H9 (cell line): ENCODE data around the gene ERMN. TPM values are rescaled to one million over a fixed set of nuclear protein-coding genes. Genes with fewer than 3 reads are reported as not detected.

ENCODE experiments used
- DNase-seq: peaks from one replicate; pipeline ENCODE4 v3.0.0-alpha.2; 2017
- H2AFZ ChIP-seq: one replicate; pipeline ENCODE4 v1.6.1; 2013; ENCODE audit warnings: mild to moderate bottlenecking, low read length, control low read depth, moderate library complexity
- H2AK5ac ChIP-seq: 2 replicates; pipeline ENCODE4 v1.6.1; 2013; ENCODE audit warnings: low read length, control low read depth, mixed read lengths; ENCODE audit not compliant: insufficient read length
- H2BK120ac ChIP-seq: one replicate; pipeline ENCODE4 v1.6.1; 2013; ENCODE audit warnings: low read depth, mild to moderate bottlenecking, low read length, control low read depth, inconsistent platforms; ENCODE audit not compliant: poor library complexity, severe bottlenecking
- H2BK12ac ChIP-seq: 2 replicates; pipeline ENCODE4 v1.6.1; 2013; ENCODE audit warnings: low read length, control low read depth, mixed read lengths, low read depth; ENCODE audit not compliant: insufficient read length
- H2BK15ac ChIP-seq: 2 replicates; pipeline ENCODE4 v1.6.1; 2013; ENCODE audit warnings: low read depth, low read length, control low read depth
- H2BK20ac ChIP-seq: one replicate; pipeline ENCODE4 v1.6.1; 2013; ENCODE audit warnings: low read depth, mild to moderate bottlenecking, low read length, control low read depth, inconsistent platforms; ENCODE audit not compliant: poor library complexity, severe bottlenecking
- H2BK5ac ChIP-seq: 2 replicates; pipeline ENCODE4 v1.6.1; 2013; ENCODE audit warnings: low read length, control low read depth, mixed read lengths; ENCODE audit not compliant: insufficient read length
- H3K14ac ChIP-seq: 2 replicates; pipeline ENCODE4 v1.6.1; 2013; ENCODE audit warnings: low read length, control low read depth; ENCODE audit not compliant: insufficient read depth
- H3K18ac ChIP-seq: 2 replicates; pipeline ENCODE4 v1.6.1; 2013; ENCODE audit warnings: low read depth, mild to moderate bottlenecking, mixed read lengths, low read length, control low read depth; ENCODE audit not compliant: insufficient read length
- H3K23ac ChIP-seq: 2 replicates; pipeline ENCODE4 v1.6.1; 2013; ENCODE audit warnings: low read length, control low read depth, mixed read lengths, low read depth; ENCODE audit not compliant: insufficient read length
- H3K23me2 ChIP-seq: 2 replicates; pipeline ENCODE4 v1.6.1; 2013; ENCODE audit warnings: low read depth, mild to moderate bottlenecking, mixed read lengths, low read length, control low read depth; ENCODE audit not compliant: insufficient read length, poor library complexity, severe bottlenecking
- H3K27ac ChIP-seq: 2 replicates; pipeline ENCODE4 v1.5.1; 2013; ENCODE audit warnings: low read length, control low read depth, mixed read lengths, low read depth; ENCODE audit not compliant: insufficient read length
- H3K27me3 ChIP-seq: 2 replicates; pipeline ENCODE4 v1.6.1; 2013; ENCODE audit warnings: low read length, control low read depth, inconsistent platforms; ENCODE audit not compliant: insufficient read depth
- H3K4ac ChIP-seq: 2 replicates; pipeline ENCODE4 v1.6.1; 2013; ENCODE audit warnings: low read depth, mild to moderate bottlenecking, control low read depth, inconsistent platforms, low read length, moderate library complexity
- H3K4me1 ChIP-seq: 2 replicates; pipeline ENCODE4 v1.6.1; 2013; ENCODE audit warnings: low read length, control low read depth, inconsistent platforms; ENCODE audit not compliant: insufficient read depth
- H3K4me2 ChIP-seq: 2 replicates; pipeline ENCODE4 v1.6.1; 2013; ENCODE audit warnings: low read length, control low read depth, mixed read lengths; ENCODE audit not compliant: insufficient read length, insufficient read depth
- H3K56ac ChIP-seq: 2 replicates; pipeline ENCODE4 v1.6.1; 2013; ENCODE audit warnings: low read depth, mild to moderate bottlenecking, mixed read lengths, low read length, control low read depth; ENCODE audit not compliant: insufficient read length
- H3K79me1 ChIP-seq: 2 replicates; pipeline ENCODE4 v1.6.1; 2013; ENCODE audit warnings: low read depth, mild to moderate bottlenecking, moderate library complexity, low read length, control low read depth, inconsistent platforms; ENCODE audit not compliant: insufficient read depth, poor library complexity, severe bottlenecking
- H3K79me2 ChIP-seq: 2 replicates; pipeline ENCODE4 v1.6.1; 2013; ENCODE audit warnings: low read length, control low read depth, inconsistent platforms; ENCODE audit not compliant: insufficient read depth
- H3K9ac ChIP-seq: 2 replicates; pipeline ENCODE4 v1.6.1; 2013; ENCODE audit warnings: low read length, control low read depth, mixed read lengths; ENCODE audit not compliant: insufficient read length; ENCODE audit errors: extremely low read depth
- H3K9me3 ChIP-seq: one replicate; pipeline ENCODE4 v1.6.1; 2013; ENCODE audit warnings: low read depth, low read length, inconsistent platforms; ENCODE audit not compliant: control insufficient read depth
- H3T11ph ChIP-seq: one replicate; pipeline ENCODE4 v1.6.1; 2013; ENCODE audit warnings: mild to moderate bottlenecking, low read length, control low read depth, inconsistent platforms
- H4K20me1 ChIP-seq: one replicate; pipeline ENCODE4 v1.6.1; 2013; ENCODE audit not compliant: control insufficient read depth, insufficient read length, insufficient read depth
- H4K5ac ChIP-seq: 2 replicates; pipeline ENCODE4 v1.6.1; 2013; ENCODE audit warnings: low read depth, mild to moderate bottlenecking, mixed read lengths, low read length, control low read depth; ENCODE audit not compliant: insufficient read length
- H4K8ac ChIP-seq: replicated peaks from 2 replicates; pipeline ENCODE4 v1.6.1; 2013; ENCODE audit warnings: low read length, control low read depth, mixed read lengths, low read depth; ENCODE audit not compliant: insufficient read length
- H4K91ac ChIP-seq: 2 replicates; pipeline ENCODE4 v1.6.1; 2013; ENCODE audit warnings: low read depth, mild to moderate bottlenecking, moderate library complexity, mixed read lengths, low read length, control low read depth; ENCODE audit not compliant: insufficient read length
- H3K27ac Mint-ChIP-seq, 3 experiments: 2 replicates in 2 of 3; 3 replicates in 1 of 3; pipeline ENCODE4 v1.8.0; 2020 to 2021; ENCODE audit warnings: mixed read lengths in 3 of 3, mild to moderate bottlenecking in 1 of 3, moderate library complexity in 1 of 3
- H3K27me3 Mint-ChIP-seq: 2 replicates; pipeline ENCODE4 v1.8.0; 2021; ENCODE audit warnings: low read depth, mild to moderate bottlenecking, moderate library complexity, mixed read lengths
- H3K36me3 Mint-ChIP-seq, 3 experiments: 2 replicates in 2 of 3; 3 replicates in 1 of 3; pipeline ENCODE4 v1.8.0; 2020 to 2021; ENCODE audit warnings: low read depth in 3 of 3, mixed read lengths in 3 of 3; ENCODE audit not compliant: insufficient read depth in 1 of 3
- H3K4me1 Mint-ChIP-seq, 2 experiments: 2 replicates each; pipeline ENCODE4 v1.8.0; 2020; ENCODE audit warnings: mixed read lengths in 2 of 2
- H3K4me3 Mint-ChIP-seq, 2 experiments: 2 replicates in 1 of 2; 3 replicates in 1 of 2; pipeline ENCODE4 v1.8.0; 2020 to 2021; ENCODE audit warnings: mild to moderate bottlenecking in 2 of 2, mixed read lengths in 2 of 2, moderate library complexity in 1 of 2
- H3K9me3 Mint-ChIP-seq, 2 experiments: 2 replicates in 1 of 2; 3 replicates in 1 of 2; pipeline ENCODE4 v1.8.0; 2020; ENCODE audit warnings: mild to moderate bottlenecking in 2 of 2, mixed read lengths in 2 of 2, moderate library complexity in 1 of 2
- CTCF ChIP-seq: fragments of 200-600 bp; sonication (generic); conservative IDR thresholded peaks from 3 replicates; pipeline ENCODE4 v1.8.0; 2021; ENCODE audit warnings: antibody characterized with exemption, mild to moderate bottlenecking
- WGBS: extraction: QIAGEN DNeasy Blood & Tissue Kit; methylation state at CpG from one replicate; pipeline ENCODE4 v1.1.7; 2013; ENCODE audit warnings: missing lambda C conversion rate, low lambda C conversion rate, mixed read lengths; ENCODE audit not compliant: insufficient read length; ENCODE audit errors: extremely low coverage; 5-methylcytosine and 5-hydroxymethylcytosine counted together
- total RNA-seq: library from RNA; stranded (reverse); gene quantifications from 2 replicates; pipeline ENCODE4 v1.2.1, GENCODE V29; 2021

Gene ERMN
- total RNA-seq, 1 experiment from 2014 or later = 0.48 TPM

GRCh38 chr2:157334797-157335196 lies 9.2 kb upstream of the ERMN start:
- Mint-ChIP-seq H3K4me1 (peaks cover 3% of the 10 kb centered on the region in 2 experiments), H3K36me3 (no peaks in the 10 kb centered on the region), H3K4me3 (no peak overlapping the region), H3K27me3 (no peaks in the 10 kb centered on the region), H3K9me3 (no peaks in the 10 kb centered on the region), H3K27ac (no peak overlapping the region)
- no peak overlapping the region for H4K91ac ChIP-seq
- H3K14ac ChIP-seq = no peak overlapping the region
- H2BK5ac ChIP-seq = no peak overlapping the region
- H2BK120ac ChIP-seq = no peak overlapping the region
- no peak overlapping the region for H4K5ac ChIP-seq
- H3T11ph ChIP-seq = no peak overlapping the region
- no peak overlapping the region for H4K8ac ChIP-seq
- DNase-seq = no peak
- H3K4me2 ChIP-seq = no peak overlapping the region
- no peak overlapping the region for H2BK15ac ChIP-seq
- no CpG with 5 or more reads among the region's 3 CpGs for WGBS
- no peak overlapping the region for H2AFZ ChIP-seq
- no peaks in the 10 kb centered on the region for H3K79me2 ChIP-seq
- H3K79me1 ChIP-seq = no peaks in the 10 kb centered on the region
- H3K56ac ChIP-seq = no peak overlapping the region
- no peak overlapping the region for H3K9ac ChIP-seq
- H3K23ac ChIP-seq = no peak overlapping the region
- no peak overlapping the region for H2AK5ac ChIP-seq
- H2BK20ac ChIP-seq = no peak overlapping the region
- H3K9me3 ChIP-seq = no peaks in the 10 kb centered on the region
- no peaks in the 10 kb centered on the region for H3K23me2 ChIP-seq
- no peak overlapping the region for H3K18ac ChIP-seq
- no peak overlapping the region for H3K4ac ChIP-seq
- H2BK12ac ChIP-seq = no peak overlapping the region
- TF ChIP-seq CTCF = no peak
- H4K20me1 ChIP-seq = no peaks in the 10 kb centered on the region
- no peaks in the 10 kb centered on the region for H3K4me1 ChIP-seq
- H3K27ac ChIP-seq = no peak overlapping the region
- no peaks in the 10 kb centered on the region; the same call in 1 of the 2 replicates for H3K27me3 ChIP-seq
